ENCODE results near the gene ATP1A4. TPM values are rescaled to one million over a fixed set of nuclear protein-coding genes. Genes with fewer than 3 reads are reported as not detected.

Gene ATP1A4
- total RNA-seq, 1 donor from 2014 or later: not detected

DNA sequence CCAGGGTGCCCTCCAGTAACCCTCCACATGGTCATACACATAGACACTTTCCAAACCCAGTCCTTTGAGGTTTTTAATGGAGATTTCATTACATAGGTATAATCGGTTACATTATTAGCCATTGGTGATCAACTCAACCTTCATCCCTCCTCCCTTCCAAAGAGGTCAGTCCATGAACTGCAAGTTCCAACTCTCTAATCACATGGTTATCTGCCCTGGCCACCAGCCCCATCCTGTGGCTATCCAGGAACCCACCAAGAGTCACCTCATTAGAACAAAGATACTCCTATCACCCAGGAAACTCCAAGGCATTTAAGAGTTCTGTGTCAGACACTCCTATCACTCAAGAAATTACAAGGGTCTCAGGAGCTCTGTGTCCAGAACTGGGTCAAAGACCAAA is 12.2 kb downstream of the ATP1A4 start:
- Mint-ChIP-seq H3K36me3 (ENCODE audit: unreplicated experiment) (no peaks in the 10 kb centered on the region), H3K9me3 (ENCODE audit: unreplicated experiment) (peaks cover 2% of the 10 kb centered on the region), H3K27me3 (ENCODE audit: unreplicated experiment) (peaks cover 2% of the 10 kb centered on the region), H3K4me1 (ENCODE audit: low read depth, unreplicated experiment) (no peaks in the 10 kb centered on the region), H3K27ac (ENCODE audit: unreplicated experiment) (no peak overlapping the region), H3K4me3 (ENCODE audit: unreplicated experiment) (no peak overlapping the region)
- no peak for DNase-seq
- TF ChIP-seq, protein P1, sequence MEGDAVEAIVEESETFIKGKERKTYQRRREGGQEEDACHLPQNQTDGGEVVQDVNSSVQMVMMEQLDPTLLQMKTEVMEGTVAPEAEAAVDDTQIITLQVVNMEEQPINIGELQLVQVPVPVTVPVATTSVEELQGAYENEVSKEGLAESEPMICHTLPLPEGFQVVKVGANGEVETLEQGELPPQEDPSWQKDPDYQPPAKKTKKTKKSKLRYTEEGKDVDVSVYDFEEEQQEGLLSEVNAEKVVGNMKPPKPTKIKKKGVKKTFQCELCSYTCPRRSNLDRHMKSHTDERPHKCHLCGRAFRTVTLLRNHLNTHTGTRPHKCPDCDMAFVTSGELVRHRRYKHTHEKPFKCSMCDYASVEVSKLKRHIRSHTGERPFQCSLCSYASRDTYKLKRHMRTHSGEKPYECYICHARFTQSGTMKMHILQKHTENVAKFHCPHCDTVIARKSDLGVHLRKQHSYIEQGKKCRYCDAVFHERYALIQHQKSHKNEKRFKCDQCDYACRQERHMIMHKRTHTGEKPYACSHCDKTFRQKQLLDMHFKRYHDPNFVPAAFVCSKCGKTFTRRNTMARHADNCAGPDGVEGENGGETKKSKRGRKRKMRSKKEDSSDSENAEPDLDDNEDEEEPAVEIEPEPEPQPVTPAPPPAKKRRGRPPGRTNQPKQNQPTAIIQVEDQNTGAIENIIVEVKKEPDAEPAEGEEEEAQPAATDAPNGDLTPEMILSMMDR (IDR thresholded peaks at IDR 0.05; ENCODE audit: partially characterized antibody, unreplicated experiment): no peak

DNA sequence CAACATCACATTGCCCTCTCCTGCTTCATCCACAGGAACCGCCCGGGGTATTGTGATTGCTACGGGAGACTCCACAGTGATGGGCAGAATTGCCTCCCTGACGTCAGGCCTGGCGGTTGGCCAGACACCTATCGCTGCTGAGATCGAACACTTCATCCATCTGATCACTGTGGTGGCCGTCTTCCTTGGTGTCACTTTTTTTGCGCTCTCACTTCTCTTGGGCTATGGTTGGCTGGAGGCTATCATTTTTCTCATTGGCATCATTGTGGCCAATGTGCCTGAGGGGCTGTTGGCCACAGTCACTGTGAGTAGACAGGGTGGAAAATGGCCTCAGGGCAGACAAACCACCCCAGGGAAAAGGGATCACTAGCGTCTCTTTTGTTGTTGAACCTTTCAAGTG is 12.7 kb downstream of the ATP1A4 start:
- H3K4me1 Mint-ChIP-seq (ENCODE audit: low read depth, unreplicated experiment): peaks cover 3% of the 10 kb centered on the region
- no peak overlapping the region for H3K27ac Mint-ChIP-seq (ENCODE audit: unreplicated experiment)
- DNase-seq: no peak
- H3K9me3 Mint-ChIP-seq (ENCODE audit: unreplicated experiment): peaks cover 2% of the 10 kb centered on the region
- H3K36me3 Mint-ChIP-seq (ENCODE audit: unreplicated experiment): no peaks in the 10 kb centered on the region
- H3K4me3 Mint-ChIP-seq (ENCODE audit: unreplicated experiment): no peak overlapping the region
- H3K27me3 Mint-ChIP-seq (ENCODE audit: unreplicated experiment): peaks cover 2% of the 10 kb centered on the region
- TF ChIP-seq, protein P1 (IDR thresholded peaks at IDR 0.05; ENCODE audit: partially characterized antibody, unreplicated experiment): no peak

DNA sequence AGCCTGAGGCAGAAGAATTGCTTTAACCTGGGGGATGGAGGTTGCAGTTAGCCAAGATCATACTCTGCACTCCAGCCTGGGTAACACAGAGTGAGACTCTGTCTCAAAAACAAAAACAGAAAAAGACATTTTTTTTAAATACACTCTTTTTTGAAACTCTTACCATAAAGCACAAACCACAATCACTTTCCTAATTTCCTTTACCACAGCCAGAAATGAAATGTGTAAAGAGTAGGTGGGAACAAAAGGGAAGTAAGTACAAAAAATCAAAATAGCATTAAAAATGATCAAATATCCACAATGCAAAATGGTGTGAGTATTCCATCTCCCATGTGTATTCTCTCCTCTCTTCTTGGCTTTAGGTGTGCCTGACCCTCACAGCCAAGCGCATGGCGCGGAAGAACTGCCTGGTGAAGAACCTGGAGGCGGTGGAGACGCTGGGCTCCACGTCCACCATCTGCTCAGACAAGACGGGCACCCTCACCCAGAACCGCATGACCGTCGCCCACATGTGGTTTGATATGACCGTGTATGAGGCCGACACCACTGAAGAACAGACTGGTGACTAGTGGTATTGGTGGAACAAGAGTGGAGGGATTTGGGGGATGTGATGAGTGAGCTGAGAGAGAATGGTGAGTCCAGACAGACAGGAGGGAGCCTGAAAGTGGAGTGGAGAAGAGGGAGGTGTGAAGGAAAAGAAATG is 14.9 kb downstream of the ATP1A4 start:
- Mint-ChIP-seq H3K4me3 (ENCODE audit: unreplicated experiment) (no peak overlapping the region), H3K36me3 (ENCODE audit: unreplicated experiment) (no peaks in the 10 kb centered on the region)

DNA sequence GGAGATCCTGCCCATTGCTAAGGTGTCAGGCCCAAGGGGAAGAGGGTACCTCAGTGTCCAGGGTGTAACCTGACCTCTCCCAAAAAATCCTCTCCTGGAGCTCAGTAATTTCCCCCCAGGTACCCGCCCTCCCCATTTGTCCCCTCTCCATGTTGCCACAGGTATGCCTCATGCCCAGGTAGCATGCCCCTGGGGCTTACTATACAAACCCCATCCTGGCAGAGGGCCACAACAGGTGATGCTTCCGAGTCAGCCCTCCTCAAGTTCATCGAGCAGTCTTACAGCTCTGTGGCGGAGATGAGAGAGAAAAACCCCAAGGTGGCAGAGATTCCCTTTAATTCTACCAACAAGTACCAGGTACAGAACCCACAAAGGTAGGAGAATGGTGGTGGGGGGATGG is 15.7 kb downstream of the ATP1A4 start:
- Mint-ChIP-seq H3K4me3 (ENCODE audit: unreplicated experiment) (no peak overlapping the region), H3K4me1 (ENCODE audit: low read depth, unreplicated experiment) (peaks cover 13% of the 10 kb centered on the region), H3K36me3 (ENCODE audit: unreplicated experiment) (peaks cover 2% of the 10 kb centered on the region), H3K27ac (ENCODE audit: unreplicated experiment) (no peak overlapping the region), H3K9me3 (ENCODE audit: unreplicated experiment) (peaks cover 5% of the 10 kb centered on the region), H3K27me3 (ENCODE audit: unreplicated experiment) (peaks cover 7% of the 10 kb centered on the region)
- no peak for DNase-seq
- TF ChIP-seq, protein P1 (IDR thresholded peaks at IDR 0.05; ENCODE audit: partially characterized antibody, unreplicated experiment): no peak

More for the DNA sequence above, 14.9 kb downstream of the ATP1A4 start:
- Mint-ChIP-seq H3K9me3 (ENCODE audit: unreplicated experiment) (peaks cover 4% of the 10 kb centered on the region), H3K27me3 (ENCODE audit: unreplicated experiment) (peaks cover 7% of the 10 kb centered on the region), H3K4me1 (ENCODE audit: low read depth, unreplicated experiment) (peaks cover 10% of the 10 kb centered on the region), H3K27ac (ENCODE audit: unreplicated experiment) (no peak overlapping the region)
- TF ChIP-seq, protein P1 (IDR thresholded peaks at IDR 0.05; ENCODE audit: partially characterized antibody, unreplicated experiment): no peak
- DNase-seq: no peak

DNA sequence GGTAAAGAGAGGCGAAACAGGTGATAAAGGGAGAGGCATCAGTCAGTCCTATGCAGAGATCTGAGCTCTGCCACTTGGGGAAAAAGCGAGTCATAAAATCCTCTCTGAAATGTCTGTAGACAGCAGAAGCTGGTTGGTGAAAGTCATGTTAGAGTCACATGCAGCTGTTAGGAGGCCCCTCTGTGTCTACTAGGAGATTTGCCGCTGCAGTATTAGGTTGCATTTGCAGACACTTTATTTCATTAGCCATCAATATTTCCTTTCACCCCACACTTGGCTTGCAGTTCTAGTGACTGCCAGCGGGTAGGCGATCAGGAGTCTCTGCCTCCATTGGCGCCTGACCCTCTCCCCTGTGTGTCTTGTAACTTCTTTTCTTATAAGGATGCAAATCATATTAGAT is 16.2 kb downstream of the ATP1A4 start:
- Mint-ChIP-seq H3K27ac (ENCODE audit: unreplicated experiment) (no peak overlapping the region), H3K36me3 (ENCODE audit: unreplicated experiment) (peaks cover 4% of the 10 kb centered on the region), H3K9me3 (ENCODE audit: unreplicated experiment) (peaks cover 6% of the 10 kb centered on the region), H3K27me3 (ENCODE audit: unreplicated experiment) (peaks cover 7% of the 10 kb centered on the region), H3K4me1 (ENCODE audit: low read depth, unreplicated experiment) (peaks cover 15% of the 10 kb centered on the region), H3K4me3 (ENCODE audit: unreplicated experiment) (no peak overlapping the region)
- TF ChIP-seq, protein P1 (IDR thresholded peaks at IDR 0.05; ENCODE audit: partially characterized antibody, unreplicated experiment): no peak
- no peak for DNase-seq
